Keratinocyte (primary cell): Measurements from ENCODE around the gene TMED10. TPM values are rescaled to one million over a fixed set of nuclear protein-coding genes. Genes with fewer than 3 reads are reported as not detected.

Experiments
- DNase-seq: peaks from one replicate; pipeline ENCODE4 v3.0.0-alpha.2; 2011; ENCODE audit warnings: low read depth, missing footprints, low spot score
- FAIRE-seq: peaks from 2 replicates; lab custom pipeline; 2011; peaks lifted over from hg19 to GRCh38; lab: Jason Lieb, UNC
- H2AFZ ChIP-seq: 2 replicates; pipeline ENCODE4 v1.6.0; 2012; ENCODE audit warnings: low read length, control low read depth, inconsistent platforms; ENCODE audit not compliant: control insufficient read depth
- H3K27ac ChIP-seq: 2 replicates; pipeline ENCODE4 v1.5.1; 2011; ENCODE audit warnings: low read length; ENCODE audit not compliant: control insufficient read depth, insufficient read depth
- H3K27me3 ChIP-seq: 3 replicates; pipeline ENCODE4 v1.6.0; 2011; ENCODE audit warnings: low read length; ENCODE audit not compliant: control insufficient read depth, insufficient read depth; ENCODE audit errors: extremely low read depth
- H3K36me3 ChIP-seq, 2 experiments: 2 replicates in 1 of 2; 3 replicates in 1 of 2; pipeline ENCODE4 v1.5.1; 2011; ENCODE audit warnings: low read length in 2 of 2, mild to moderate bottlenecking in 1 of 2; ENCODE audit not compliant: control insufficient read depth in 2 of 2, insufficient read depth in 2 of 2; ENCODE audit errors: extremely low read depth in 1 of 2
- H3K4me1 ChIP-seq: 3 replicates; pipeline ENCODE4 v1.5.1; 2011; ENCODE audit warnings: low read length; ENCODE audit not compliant: control insufficient read depth, insufficient read depth; ENCODE audit errors: extremely low read depth
- H3K4me2 ChIP-seq: 3 replicates; pipeline ENCODE4 v1.6.0; 2011; ENCODE audit warnings: low read depth, low read length; ENCODE audit not compliant: control insufficient read depth, insufficient read depth; ENCODE audit errors: extremely low read depth
- H3K4me3 ChIP-seq, 3 experiments: fragments of 200-600 bp in 1 of 3; sonication (generic) in 1 of 3; 2 replicates in 2 of 3; 3 replicates in 1 of 3; pipeline ENCODE4 v1.5.1; 2011 to 2016; ENCODE audit warnings: low read length in 3 of 3, mild to moderate bottlenecking in 3 of 3, control low read depth in 2 of 3, inconsistent platforms in 1 of 3, low read depth in 1 of 3, mixed read lengths in 1 of 3, mixed run types in 1 of 3, moderate library complexity in 1 of 3; ENCODE audit not compliant: control insufficient read depth in 2 of 3, insufficient read depth in 2 of 3; ENCODE audit errors: extremely low read depth in 1 of 3
- H3K79me2 ChIP-seq: 2 replicates; pipeline ENCODE4 v1.6.0; 2012; ENCODE audit warnings: low read length; ENCODE audit not compliant: control insufficient read depth, insufficient read depth
- H3K9ac ChIP-seq: 3 replicates; pipeline ENCODE4 v1.6.0; 2011; ENCODE audit warnings: low read length; ENCODE audit not compliant: control insufficient read depth, insufficient read depth; ENCODE audit errors: extremely low read depth
- H3K9me1 ChIP-seq: 3 replicates; pipeline ENCODE4 v1.6.0; 2011; ENCODE audit warnings: low read length; ENCODE audit not compliant: control insufficient read depth, insufficient read depth; ENCODE audit errors: extremely low read depth
- H3K9me3 ChIP-seq: 2 replicates; pipeline ENCODE4 v1.5.1; 2012; ENCODE audit warnings: low read depth, low read length; ENCODE audit not compliant: control insufficient read depth
- H4K20me1 ChIP-seq: 3 replicates; pipeline ENCODE4 v1.6.0; 2011; ENCODE audit warnings: low read length; ENCODE audit not compliant: control insufficient read depth, insufficient read depth; ENCODE audit errors: extremely low read depth
- CTCF ChIP-seq, 3 experiments: IDR thresholded peaks in 1 of 3; conservative IDR thresholded peaks in 1 of 3; optimal IDR thresholded peaks in 1 of 3; 2 replicates in 2 of 3; 3 replicates in 1 of 3; pipeline versions ENCODE3 to v1.5.1; 2011; ENCODE audit warnings: low read length in 3 of 3, mild to moderate bottlenecking in 3 of 3, moderate library complexity in 2 of 3, control low read depth in 1 of 3, inconsistent platforms in 1 of 3; ENCODE audit not compliant: insufficient read depth in 2 of 3; ENCODE audit errors: extremely low read depth in 1 of 3
- EZH2 ChIP-seq: IDR thresholded peaks from one replicate; pipeline ENCODE4 v1.6.1; 2012; ENCODE audit warnings: inconsistent platforms, mild to moderate bottlenecking, low read length, moderate library complexity
- dilution Hi-C: fragments of 300-500 bp; cut with MboI; formaldehyde crosslinking; loops from one replicate; pipeline ENCODE4 v1.7.0; 2020; ENCODE audit warnings: low sequenced_read_pairs; ENCODE audit not compliant: extremely low pct_ligation_motif_present
- polyA plus RNA-seq, 5 experiments: library from polyadenylated mRNA; depleted of rRNA in 3 of 5; stranded (reverse) in 3 of 5; stranded (forward) in 1 of 5; unstranded in 1 of 5; fragments of >200 nt; gene quantifications; 1 replicate in 1 of 5; 2 replicates in 3 of 5; 3 replicates in 1 of 5; pipeline versions ENCODE4 v1.2.1 to v1.2.3, GENCODE V29; 2011 to 2012; ENCODE audit warnings: missing spikeins in 2 of 5, low read depth in 1 of 5, low replicate concordance in 1 of 5

TMED10 gene
- polyA plus RNA-seq, 1 donor (not counting 4 experiments of a cell fraction or from before 2014, with no cell fraction given) = 428 TPM

DNA sequence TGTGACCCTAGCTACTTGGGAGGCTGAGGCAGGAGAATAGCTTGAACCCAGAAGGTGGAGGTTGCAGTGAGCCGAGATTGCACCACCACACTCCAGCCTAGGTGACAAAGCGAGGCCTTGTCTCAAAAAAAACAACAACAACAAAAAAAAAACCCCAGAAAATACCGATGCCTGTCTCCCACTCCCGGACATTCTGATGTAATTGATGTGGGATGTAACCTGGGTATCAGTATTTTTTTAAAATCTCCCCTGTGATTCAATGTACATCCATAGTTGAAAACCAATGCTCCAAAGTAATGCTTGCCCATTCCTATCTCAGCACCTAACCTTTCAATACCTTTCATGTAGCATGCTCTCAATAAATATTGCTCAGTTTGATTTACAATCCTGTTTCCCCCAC is 11.7 kb upstream of the TMED10 start:
- no peak overlapping the region for H2AFZ ChIP-seq
- H3K36me3 ChIP-seq = no peaks in the 10 kb centered on the region
- TF ChIP-seq CTCF (optimal IDR thresholded peaks at IDR 0.05 in 1 of 3, IDR thresholded peaks at IDR 0.05 in 1 of 3, conservative IDR thresholded peaks at IDR 0.05 in 1 of 3; ENCODE audit: extremely low read depth in 1 of 3, insufficient read depth in 2 of 3, low read length in 3 of 3) = no peak
- peaks cover 7% of the 10 kb centered on the region for H3K4me1 ChIP-seq
- H3K4me2 ChIP-seq = no peak overlapping the region
- H3K9me3 ChIP-seq = no peaks in the 10 kb centered on the region
- no peaks in the 10 kb centered on the region for H3K9me1 ChIP-seq
- no peak overlapping the region for H3K9ac ChIP-seq
- no peaks in the 10 kb centered on the region for H3K27me3 ChIP-seq
- no peaks in the 10 kb centered on the region for H4K20me1 ChIP-seq
- H3K79me2 ChIP-seq = no peaks in the 10 kb centered on the region
- no peak overlapping the region for H3K4me3 ChIP-seq
- dilution Hi-C loops = no loop called here
- no peak overlapping the region for H3K27ac ChIP-seq
- no peak for DNase-seq
- no peak for FAIRE-seq

DNA sequence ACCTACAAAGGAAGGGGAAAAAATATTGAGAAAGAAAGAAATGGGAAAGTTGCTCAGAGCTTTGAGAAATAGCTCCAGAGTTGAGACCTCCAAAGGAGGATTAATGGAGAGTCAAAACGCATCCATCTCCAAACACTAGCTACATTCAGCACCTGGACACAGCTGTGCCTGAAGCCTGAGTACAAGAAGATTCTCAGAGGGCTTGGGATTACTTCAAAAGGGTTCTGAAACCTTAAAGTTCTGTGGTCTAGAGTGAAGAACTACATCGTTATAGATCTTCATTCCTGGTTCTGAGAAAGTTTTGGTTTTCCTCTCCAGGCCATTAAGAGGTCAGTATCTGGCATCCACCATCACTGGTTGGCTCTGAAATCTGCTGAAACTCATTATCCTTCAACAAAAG is 10.5 kb upstream of the TMED10 start:
- Histone ChIP-seq H3K27ac (no peak overlapping the region), H3K27me3 (no peaks in the 10 kb centered on the region), H3K9me1 (no peaks in the 10 kb centered on the region), H2AFZ (no peak overlapping the region), H3K9me3 (no peaks in the 10 kb centered on the region), H3K36me3 (no peaks in the 10 kb centered on the region), H3K4me2 (no peak overlapping the region), H4K20me1 (no peaks in the 10 kb centered on the region), H3K4me3 (no peak overlapping the region), H3K9ac (no peak overlapping the region), H3K79me2 (no peaks in the 10 kb centered on the region), H3K4me1 (peaks cover 7% of the 10 kb centered on the region)
- DNase-seq (no peak), FAIRE-seq (no peak)
- dilution Hi-C loops = no loop called here
- TF ChIP-seq CTCF (optimal IDR thresholded peaks at IDR 0.05 in 1 of 3, IDR thresholded peaks at IDR 0.05 in 1 of 3, conservative IDR thresholded peaks at IDR 0.05 in 1 of 3; ENCODE audit: extremely low read depth in 1 of 3, insufficient read depth in 2 of 3, low read length in 3 of 3) = no peak
- TF ChIP-seq EZH2 = no peak
